ENCODE results near the gene NR2E3. TPM values are rescaled to one million over a fixed set of nuclear protein-coding genes. Genes with fewer than 3 reads are reported as not detected.

Gene NR2E3
- total RNA-seq, 4 donors from 2014 or later = 0.21 TPM; not detected in 3

- Histone ChIP-seq H3K27me3 (no peaks in the 10 kb centered on the region), H3K9me3 (no peaks in the 10 kb centered on the region), H3K27ac (no peak overlapping the region), H3K36me3 (no peaks in the 10 kb centered on the region), H3K4me1 (no peaks in the 10 kb centered on the region), H3K4me3 (no peak overlapping the region)
- TF ChIP-seq EP300 (IDR thresholded peaks at IDR 0.05) = no peak
- TF ChIP-seq CTCF (IDR thresholded peaks at IDR 0.05) = no peak
- TF ChIP-seq POLR2A (IDR thresholded peaks at IDR 0.05) = no peak
- 71 to 80% methylated on average over 10 of the region's 10 CpGs for WGBS, 2 donors
- DNase-seq (ENCODE audit: low spot score in 2 of 2) = no peak
Measured at GRCh38 chr15:71790081-71790480, 20.3 kb upstream of the NR2E3 start.

GRCh38 chr15:71791975-71792374 lies 18.4 kb upstream of the NR2E3 start:
- TF ChIP-seq CTCF (IDR thresholded peaks at IDR 0.05) (no peak), EP300 (IDR thresholded peaks at IDR 0.05) (no peak), POLR2A (IDR thresholded peaks at IDR 0.05) (no peak)
- no peaks in the 10 kb centered on the region for H3K4me1 ChIP-seq
- H3K36me3 ChIP-seq = no peaks in the 10 kb centered on the region
- no peaks in the 10 kb centered on the region for H3K27me3 ChIP-seq
- 85 to 87% methylated on average over 7 of the region's 7 CpGs for WGBS, 2 donors
- no peak overlapping the region for H3K27ac ChIP-seq
- H3K9me3 ChIP-seq = no peaks in the 10 kb centered on the region
- H3K4me3 ChIP-seq = no peak overlapping the region
- DNase-seq (ENCODE audit: low spot score in 2 of 2) = no peak

GRCh38 chr15:71792521-71792920 lies 17.8 kb upstream of the NR2E3 start:
- WGBS, 2 donors = 32 to 47% methylated on average over 2 of the region's 2 CpGs
- no peaks in the 10 kb centered on the region for H3K4me1 ChIP-seq
- H3K27me3 ChIP-seq = no peaks in the 10 kb centered on the region
- H3K4me3 ChIP-seq = no peak overlapping the region
- DNase-seq (ENCODE audit: low spot score in 2 of 2) = no peak
- no peak overlapping the region for H3K27ac ChIP-seq
- TF ChIP-seq EP300 (IDR thresholded peaks at IDR 0.05) (no peak), POLR2A (IDR thresholded peaks at IDR 0.05) (no peak), CTCF (IDR thresholded peaks at IDR 0.05) (no peak)
- no peaks in the 10 kb centered on the region for H3K9me3 ChIP-seq
- H3K36me3 ChIP-seq = no peaks in the 10 kb centered on the region

- H3K36me3 ChIP-seq = no peaks in the 10 kb centered on the region
- no peaks in the 10 kb centered on the region for H3K27me3 ChIP-seq
- no peak overlapping the region for H3K27ac ChIP-seq
- DNase-seq (ENCODE audit: low spot score in 2 of 2) = no peak
- H3K4me3 ChIP-seq = no peak overlapping the region
- peaks cover 0 to 4% (median 0%) of the 10 kb centered on the region in 4 donors for H3K4me1 ChIP-seq
- no peaks in the 10 kb centered on the region for H3K9me3 ChIP-seq
- WGBS, 2 donors = 66 to 84% methylated on average over 6 of the region's 6 CpGs
- TF ChIP-seq CTCF (IDR thresholded peaks at IDR 0.05) = no peak
- no peak for TF ChIP-seq POLR2A (IDR thresholded peaks at IDR 0.05)
- TF ChIP-seq EP300 (IDR thresholded peaks at IDR 0.05) = no peak
Measured at GRCh38 chr15:71798641-71799040, 11.7 kb upstream of the NR2E3 start.

GRCh38 chr15:71800190-71800589 lies 10.2 kb upstream of the NR2E3 start:
- no peak overlapping the region for H3K4me3 ChIP-seq
- TF ChIP-seq CTCF (IDR thresholded peaks at IDR 0.05) (no peak), POLR2A (IDR thresholded peaks at IDR 0.05) (no peak), EP300 (IDR thresholded peaks at IDR 0.05) (no peak)
- WGBS, 2 donors = 95% methylated on average over 3 of the region's 3 CpGs
- no peak overlapping the region for H3K27ac ChIP-seq
- no peaks in the 10 kb centered on the region for H3K36me3 ChIP-seq
- no peaks in the 10 kb centered on the region for H3K9me3 ChIP-seq
- peaks cover 0 to 4% (median 0%) of the 10 kb centered on the region in 4 donors for H3K4me1 ChIP-seq
- no peaks in the 10 kb centered on the region for H3K27me3 ChIP-seq
- no peak for DNase-seq (ENCODE audit: low spot score in 2 of 2)
